Activated CD8-positive, alpha-beta memory T cell treated with anti-CD3 and anti-CD28 coated beads, Interleukin-2, amount 50 U/mL, for 24 hours (primary cell): Measurements from ENCODE around the gene NHERF2.
"Not testable (repeated sequence)": the region's sequence is repeated elsewhere in the genome, so short reads cannot be mapped to it uniquely, and the experiment has no call there.

Source experiments
- DNase-seq: peaks from one replicate; pipeline ENCODE4 v3.0.0-alpha.2; 2020; ENCODE audit errors: extremely low read depth

Gene NHERF2

DNA sequence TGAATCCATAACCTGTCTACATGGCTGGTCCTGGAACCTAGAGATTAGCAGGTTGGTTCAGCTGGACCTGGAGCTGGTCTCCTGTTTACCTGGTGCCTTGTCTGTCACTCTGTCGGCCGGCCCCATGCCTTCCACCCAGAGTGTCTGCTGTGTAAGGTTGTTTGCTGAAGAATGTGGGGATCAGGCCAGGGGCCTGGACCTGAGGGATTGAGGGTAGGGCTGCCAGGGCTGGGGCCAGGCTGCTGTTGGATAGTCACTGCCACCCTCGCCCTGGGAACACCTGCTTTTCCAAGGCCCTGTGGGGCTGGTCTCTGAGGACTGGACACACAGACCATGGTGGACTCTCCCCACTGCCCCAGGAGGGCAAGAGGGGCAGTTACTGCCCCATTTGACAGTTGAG is 1.4 kb downstream of the NHERF2 start:
- DNase-seq, result no peak

DNA sequence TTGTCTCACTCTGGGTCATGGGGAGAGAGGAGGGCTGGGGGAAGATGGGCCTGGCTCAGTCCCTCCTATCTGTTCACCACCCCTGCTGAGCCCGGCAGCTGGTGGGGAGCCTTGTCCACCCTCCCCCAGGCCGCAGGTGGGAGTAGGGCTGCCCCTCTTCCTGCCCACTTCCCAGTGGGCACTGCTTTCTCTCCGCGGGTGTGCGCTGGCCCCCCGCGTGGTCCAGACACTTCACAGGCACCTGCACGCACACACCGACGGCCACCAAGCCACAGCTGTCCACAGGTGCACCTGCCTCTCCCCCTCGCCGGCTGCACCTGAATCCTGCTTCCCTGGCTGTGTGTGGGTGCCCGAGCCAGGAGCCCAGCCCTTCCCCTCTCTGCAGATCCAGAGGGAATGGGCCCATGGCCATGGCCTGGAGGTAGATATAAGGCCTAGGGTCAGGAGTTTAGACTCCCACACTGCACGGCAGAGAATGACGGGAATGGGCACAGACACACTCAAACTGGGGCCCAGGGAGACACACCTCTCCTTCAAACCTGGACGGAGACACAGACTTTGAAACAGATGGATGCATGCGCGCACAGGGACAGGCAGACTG is 2.0 kb downstream of the NHERF2 start:
- no peak for DNase-seq

DNA sequence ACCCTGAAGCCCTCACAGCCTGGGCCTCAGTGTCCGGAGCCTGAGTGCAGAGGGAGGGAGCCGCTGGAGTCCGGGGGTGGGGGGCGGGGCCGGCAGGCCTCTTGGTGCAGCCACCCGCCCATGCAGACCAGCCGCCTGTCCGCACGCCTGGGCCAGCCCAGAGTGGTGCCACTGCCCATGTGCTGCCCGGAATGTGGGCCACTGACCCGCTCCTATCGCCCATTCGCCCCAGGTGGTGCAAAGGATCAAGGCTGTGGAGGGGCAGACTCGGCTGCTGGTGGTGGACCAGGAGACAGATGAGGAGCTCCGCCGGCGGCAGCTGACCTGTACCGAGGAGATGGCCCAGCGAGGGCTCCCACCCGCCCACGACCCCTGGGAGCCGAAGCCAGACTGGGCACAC is 2.6 kb downstream of the NHERF2 start:
- no peak for DNase-seq

DNA sequence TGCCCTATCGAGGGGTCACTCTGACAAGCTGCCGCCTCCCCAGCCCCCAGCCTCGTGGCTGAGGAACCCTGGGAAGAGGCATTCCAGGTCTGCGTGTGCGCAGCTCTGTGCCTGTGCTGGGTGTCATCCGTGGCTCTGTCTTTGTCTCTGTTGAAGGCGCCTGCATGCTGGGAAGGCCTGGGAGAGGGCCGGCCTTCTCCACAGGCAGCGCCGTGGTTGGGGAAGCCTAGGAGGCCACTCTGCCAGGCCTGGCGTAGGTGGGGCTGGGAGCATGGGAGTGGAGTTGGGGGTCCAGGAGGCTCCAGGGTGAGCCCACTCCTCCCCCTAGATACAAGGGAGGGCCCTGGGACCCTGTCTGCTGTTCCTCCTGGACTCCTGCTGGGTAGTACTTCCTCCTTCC is 3.3 kb downstream of the NHERF2 start:
- DNase-seq, result no peak

DNA sequence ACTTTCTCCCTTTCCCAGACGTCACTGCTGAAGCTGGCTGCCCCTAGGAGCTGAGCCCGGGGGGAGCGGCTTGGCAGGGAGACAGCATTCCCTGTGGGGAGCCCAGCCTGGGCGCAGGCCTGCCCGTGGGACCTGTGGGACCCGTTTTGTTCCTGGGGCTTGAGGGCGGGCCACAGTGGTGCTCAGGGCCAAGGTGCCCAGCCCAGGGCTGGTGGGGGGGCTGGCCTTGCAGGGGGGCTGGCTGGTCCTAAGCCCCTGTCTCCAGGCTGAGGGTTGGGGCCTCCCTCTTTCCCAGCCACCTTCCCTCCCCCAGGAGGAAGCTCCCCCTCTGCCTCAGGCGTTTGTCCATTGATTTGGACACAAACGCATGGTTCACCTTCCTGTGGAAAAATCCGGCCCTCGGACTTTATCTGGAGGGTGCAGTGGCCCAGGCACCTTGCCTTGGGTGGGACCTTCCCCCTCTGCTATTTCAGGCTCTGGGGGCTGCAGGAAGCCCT is 4.4 kb downstream of the NHERF2 start:
- DNase-seq, result no peak

DNA sequence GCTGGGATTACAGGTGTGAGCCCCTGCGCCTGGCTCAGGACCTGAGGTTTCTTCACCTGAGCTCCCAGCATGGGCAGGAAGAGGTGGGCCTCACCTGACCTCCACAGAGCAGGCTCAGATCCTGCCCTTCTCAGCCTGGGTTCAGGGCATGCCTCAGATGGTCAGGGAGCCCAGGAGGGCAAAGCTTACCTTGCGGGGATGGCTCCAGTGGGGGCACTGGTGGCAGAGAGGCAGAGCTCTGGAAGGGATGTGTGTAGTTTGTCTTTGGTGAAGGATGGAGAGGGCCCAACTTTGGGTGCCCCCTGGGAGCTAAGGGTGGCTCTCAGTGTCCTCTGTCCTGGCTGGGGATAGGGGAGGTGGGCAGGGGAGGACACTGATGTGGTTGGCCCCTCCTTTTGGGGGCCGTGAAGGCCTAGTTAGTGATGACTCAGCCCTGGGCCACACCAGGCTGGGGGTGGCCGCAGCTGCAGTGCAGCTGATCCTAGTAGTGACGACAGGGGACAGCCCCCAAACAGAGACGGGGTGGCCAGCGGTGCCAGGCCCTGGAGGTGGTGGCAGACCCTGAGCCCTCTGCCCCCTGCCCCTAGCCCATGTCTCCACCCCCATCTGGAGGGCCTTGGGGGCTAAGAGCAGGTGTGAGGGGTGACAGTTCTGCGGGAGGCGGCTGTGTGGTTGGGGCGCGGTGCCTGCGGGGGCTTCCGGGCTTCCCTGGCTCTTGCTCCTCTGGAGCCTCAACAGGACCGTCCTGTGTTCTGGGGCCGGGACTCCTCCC is 5.8 kb downstream of the NHERF2 start:
- no peak for DNase-seq

DNA sequence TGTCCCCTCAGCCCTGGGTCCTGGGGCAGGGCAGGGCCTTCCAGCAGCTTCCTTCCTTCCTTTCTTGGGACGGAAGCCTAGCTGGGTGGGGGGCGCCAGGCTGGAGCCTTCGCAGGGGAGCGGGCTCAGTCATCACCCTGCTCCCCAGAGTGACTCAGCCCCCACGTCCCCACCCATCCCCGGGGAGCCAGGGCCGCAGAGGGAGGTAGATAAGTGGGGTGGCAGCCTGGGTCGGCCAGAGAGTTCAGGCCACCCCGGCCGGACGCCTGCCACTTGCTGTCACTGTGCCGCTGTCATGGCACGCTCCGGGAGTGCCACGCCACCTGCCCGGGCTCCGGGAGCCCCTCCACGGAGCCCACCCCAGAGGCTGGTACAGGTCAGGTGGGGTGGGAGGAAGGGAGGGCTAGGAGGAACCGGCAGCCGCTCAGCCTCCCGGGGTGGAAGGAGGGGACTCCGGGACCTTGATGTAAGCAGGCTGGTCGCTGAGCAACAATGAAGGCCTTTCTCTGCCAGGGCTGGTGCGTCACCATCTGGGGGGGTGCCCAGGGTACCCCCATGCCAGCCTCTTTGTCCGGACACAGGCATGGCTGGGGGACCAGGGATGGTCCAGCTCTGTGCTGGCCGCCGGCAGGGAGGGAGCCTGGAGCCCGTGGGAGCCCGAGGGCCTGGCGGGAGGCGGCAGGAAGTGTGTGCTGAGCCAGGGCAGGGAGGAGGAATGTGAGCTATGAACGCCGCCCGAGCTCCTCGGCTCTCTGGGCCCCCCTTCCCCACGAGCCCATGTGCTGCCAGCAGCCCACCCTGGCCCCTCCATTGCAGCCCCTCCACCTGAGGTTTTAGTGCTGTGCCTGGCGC is 6.6 kb downstream of the NHERF2 start:
- no peak for DNase-seq

DNA sequence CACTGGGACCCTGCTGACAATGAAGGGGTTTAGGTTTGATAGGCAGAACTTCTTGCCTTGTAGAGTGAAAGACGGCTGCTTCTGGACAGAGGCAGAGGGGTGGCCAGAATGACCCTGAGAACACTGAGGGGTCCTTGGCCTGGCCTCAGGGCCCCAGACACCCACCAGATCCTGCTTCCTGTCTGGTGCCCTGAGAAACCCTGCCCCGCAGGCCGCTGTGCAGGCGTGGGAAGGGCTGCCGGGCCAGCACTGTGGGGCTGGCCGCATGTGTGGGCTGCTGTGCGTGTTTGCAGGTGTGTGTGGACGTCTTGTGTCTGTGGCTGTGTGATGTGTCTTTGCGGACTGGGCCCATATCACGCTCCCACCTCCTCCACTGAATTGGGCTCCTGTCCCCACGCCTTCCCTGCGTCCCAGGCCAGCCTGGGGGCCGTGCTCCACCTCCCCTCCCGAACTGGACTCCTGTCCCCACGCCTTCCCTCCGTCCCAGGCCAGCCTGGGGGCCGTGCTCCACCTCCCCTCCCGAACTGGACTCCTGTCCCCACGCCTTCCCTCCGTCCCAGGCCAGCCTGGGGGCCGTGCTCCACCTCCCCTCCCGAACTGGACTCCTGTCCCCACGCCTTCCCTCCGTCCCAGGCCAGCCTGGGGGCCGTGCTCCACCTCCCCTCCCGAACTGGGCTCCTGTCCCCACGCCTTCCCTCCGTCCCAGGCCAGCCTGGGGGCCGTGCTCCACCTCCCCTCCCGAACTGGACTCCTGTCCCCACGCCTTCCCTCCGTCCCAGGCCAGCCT is 7.4 kb downstream of the NHERF2 start:
- DNase-seq, result not testable (repeated sequence)

DNA sequence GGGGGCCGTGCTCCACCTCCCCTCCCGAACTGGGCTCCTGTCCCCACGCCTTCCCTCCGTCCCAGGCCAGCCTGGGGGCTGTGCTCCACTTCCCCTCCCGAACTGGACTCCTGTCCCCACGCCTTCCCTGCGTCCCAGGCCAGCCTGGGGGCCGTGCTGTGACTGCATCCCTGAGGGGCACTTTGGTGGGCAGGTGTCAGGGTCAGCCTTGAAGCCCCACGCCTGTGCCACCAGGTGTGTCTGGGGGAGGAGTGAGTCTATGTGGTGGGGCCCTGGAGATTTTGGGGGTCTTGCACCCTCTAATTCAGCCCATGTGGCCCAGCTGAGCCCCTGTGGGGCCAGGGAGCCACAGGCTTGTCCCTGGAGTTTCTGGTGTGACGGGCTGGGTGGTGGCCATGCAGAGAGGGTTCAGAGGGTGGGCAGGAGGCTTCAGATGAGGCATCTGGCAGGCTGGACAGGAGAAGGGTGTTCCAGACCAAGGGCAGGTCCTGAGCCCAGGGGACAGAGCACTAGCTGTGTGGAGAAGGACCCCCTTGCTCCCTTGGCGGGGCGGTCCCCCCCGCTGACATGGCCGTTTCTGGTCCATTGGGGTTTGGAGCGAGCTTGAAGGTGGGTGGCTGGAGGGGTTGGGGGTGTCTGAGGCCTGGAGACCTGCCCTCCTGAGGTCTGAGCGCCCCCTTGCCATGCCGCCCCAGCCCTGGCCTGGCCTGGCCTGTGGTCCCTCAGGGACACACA is 8.2 kb downstream of the NHERF2 start:
- no peak for DNase-seq

DNA sequence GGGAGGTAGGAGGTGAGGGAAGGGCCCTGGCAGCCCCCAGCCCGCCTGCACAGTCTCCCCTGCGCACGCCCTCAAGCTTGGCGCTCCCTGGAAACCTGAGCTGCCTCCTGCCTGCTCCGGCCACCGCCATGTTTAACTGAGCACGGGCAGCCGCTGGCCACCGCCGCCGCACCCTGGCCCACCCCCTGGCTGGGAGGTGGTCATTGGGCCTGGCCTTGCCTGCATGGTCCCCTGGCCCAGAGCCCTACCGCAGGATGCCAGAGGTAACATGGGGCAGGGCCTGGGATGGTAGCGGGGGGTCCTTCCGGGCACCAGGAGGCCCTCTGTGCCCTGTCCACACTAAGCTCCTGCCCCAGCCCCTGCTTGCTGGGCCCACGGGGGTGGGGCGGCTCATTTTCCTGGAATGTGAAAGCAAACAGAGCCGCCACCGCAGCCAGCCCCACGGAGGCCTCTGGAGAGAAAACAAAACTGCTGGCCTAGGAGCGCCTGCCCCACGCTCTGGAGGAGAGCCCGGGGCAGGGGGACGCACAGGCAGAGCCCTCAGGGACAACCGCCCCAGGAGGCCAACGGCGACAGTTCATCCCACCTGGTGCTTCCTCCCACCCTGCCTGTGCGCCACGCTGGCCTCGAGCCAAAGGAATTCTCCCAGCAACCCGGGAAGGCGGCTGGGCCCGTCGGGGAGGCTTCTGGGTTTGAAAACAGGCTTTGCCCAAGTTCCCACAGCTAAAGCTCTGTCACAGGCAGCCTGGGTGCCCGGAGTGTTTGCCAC is 8.9 kb downstream of the NHERF2 start:
- DNase-seq, result no peak

DNA sequence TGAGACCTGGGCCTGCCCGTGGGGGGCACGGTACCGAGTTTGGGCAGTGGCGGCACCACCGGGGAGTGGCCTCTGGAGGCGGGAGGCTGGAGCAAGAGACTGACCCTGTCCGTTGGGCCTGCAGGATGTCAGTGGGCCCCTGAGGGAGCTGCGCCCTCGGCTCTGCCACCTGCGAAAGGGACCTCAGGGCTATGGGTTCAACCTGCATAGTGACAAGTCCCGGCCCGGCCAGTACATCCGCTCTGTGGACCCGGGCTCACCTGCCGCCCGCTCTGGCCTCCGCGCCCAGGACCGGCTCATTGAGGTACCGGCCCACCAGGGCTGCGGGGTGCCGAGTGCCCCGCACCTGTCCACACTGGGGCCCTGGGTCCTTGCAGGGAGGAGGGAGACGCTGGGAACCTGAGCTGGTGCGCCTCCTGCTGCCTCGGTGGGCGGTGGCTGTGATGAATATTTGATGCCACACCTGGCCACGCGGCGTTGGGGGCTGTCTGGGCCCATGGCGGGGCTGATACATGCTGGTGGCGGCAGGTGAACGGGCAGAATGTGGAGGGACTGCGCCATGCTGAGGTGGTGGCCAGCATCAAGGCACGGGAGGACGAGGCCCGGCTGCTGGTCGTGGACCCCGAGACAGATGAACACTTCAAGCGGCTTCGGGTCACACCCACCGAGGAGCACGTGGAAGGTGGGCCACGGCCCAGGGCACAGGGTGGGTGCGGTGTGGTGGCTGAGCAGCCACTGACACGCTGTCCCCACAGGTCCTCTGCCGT is 9.7 kb downstream of the NHERF2 start:
- no peak for DNase-seq

DNA sequence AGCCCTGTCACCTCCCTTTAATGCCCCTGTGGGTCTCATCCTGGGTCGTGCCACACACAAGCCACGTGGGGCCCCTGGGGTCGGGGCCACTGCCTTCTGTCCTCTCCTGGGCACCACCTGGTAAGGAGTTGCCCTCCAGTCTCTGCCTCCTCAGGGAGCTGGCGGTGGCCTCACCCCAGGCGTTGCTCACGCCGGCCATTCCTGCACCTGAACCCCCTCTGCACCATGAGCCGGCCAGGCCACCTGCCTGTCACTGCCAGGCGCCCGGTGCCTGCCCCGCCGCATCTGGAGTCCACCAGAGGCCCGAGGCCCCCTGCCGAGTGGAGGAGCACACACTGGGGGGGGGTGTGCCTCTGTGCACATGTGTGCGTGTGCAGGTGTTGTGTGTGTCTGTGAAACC is 10.4 kb downstream of the NHERF2 start:
- no peak for DNase-seq

DNA sequence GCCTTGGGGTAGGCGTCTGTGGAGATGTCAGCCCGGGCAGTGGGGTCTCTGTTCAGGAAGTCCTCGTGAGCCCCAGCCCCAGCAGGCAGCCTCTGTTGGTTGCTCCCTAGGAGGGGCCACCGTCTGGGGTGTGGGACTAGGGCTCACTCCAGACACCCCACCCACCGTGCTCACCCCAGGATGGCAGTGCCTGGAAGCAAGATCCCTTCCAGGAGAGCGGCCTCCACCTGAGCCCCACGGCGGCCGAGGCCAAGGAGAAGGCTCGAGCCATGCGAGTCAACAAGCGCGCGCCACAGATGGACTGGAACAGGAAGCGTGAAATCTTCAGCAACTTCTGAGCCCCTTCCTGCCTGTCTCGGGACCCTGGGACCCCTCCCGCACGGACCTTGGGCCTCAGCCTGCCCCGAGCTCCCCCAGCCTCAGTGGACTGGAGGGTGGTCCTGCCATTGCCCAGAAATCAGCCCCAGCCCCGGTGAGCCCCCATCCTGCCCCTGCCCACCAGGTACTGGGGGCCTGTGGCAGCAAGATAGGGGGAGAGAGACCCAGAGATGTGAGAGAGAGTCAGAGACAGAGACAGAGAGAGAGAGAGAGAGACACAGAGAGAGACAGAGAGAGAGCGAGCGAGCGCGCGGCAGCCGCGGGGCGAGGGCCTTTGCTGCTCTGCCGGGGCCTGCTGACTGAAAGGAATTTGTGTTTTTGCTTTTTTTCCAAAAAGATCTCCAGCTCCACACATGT is 11.1 kb downstream of the NHERF2 start:
- DNase-seq, result no peak

DNA sequence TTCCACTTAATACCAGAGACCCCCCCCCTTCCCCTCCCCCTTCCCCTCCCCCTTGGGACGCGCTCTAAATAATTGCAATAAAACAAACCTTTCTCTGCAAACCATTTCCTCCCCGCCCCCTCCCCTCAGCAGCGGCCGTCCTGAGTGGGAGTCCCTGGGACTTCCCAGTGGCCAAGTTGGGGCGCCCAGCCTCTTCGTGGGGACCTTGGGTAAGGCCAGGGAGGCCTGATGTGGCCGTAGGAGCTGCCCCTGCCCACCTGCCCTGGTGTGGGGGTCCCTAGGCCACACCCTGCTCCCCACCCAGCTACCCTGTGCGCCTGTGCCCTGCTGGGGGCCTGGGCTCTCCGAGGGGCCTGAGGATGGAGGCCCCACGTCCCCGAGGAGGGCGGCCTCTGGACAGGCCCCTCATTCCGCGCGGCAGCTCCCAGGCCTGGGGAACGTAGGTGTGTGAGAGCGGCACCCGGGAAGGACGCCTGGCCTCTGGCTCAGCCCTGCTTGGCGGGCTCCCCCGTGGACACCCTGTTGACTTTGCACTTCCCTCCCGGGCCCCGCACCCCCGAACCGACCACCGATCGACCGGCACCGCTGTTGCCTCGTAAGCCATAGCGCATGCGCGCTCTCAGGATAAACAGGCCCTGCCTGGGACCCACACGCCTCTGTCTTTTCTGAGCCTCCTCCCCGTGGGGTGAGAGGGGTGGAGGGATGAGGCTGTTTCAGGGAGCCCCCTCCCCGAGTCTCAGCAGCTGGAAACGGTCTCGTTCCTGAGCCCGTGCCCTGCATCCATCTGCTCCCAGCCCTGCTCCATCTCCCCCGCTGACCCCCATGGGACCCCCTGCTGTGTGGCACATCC is 11.9 kb downstream of the NHERF2 start:
- DNase-seq, result no peak

DNA sequence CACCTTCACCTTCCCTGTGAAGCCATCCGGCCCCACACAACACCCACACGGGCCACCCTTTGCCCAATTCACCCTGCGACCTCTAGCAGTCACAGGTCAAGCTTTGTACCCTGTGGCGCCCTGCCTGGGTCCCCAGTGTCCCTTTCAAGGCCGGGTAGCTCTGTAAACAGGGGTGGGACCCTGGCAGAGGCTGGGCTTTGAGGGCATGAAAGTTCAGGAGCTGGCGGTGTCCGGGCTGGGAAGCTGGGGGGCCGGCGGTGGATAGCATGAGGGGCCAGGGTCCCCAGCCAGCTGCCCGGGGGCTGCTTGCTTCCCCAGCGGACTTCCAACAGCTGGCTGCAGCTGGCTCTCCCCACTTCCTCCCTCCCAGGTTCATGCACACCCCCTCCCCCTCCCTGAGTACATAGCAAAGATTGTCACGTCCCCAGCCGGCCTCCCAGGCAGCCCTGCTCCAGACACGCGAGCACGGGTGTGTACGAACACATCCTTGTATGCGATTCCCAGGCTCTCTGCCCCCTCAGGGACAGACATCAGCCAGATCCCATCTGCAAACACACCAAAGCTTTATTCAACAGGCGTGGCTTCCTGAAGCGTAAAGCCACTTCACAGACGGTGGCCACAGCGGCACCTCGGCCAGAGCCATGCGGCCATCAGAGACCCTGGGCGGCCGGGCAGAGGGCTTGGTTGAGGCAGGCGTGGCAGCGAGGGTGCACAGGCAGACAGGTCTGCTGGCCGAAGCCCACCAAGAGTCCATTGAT is 12.8 kb downstream of the NHERF2 start:
- DNase-seq, result no peak

DNA sequence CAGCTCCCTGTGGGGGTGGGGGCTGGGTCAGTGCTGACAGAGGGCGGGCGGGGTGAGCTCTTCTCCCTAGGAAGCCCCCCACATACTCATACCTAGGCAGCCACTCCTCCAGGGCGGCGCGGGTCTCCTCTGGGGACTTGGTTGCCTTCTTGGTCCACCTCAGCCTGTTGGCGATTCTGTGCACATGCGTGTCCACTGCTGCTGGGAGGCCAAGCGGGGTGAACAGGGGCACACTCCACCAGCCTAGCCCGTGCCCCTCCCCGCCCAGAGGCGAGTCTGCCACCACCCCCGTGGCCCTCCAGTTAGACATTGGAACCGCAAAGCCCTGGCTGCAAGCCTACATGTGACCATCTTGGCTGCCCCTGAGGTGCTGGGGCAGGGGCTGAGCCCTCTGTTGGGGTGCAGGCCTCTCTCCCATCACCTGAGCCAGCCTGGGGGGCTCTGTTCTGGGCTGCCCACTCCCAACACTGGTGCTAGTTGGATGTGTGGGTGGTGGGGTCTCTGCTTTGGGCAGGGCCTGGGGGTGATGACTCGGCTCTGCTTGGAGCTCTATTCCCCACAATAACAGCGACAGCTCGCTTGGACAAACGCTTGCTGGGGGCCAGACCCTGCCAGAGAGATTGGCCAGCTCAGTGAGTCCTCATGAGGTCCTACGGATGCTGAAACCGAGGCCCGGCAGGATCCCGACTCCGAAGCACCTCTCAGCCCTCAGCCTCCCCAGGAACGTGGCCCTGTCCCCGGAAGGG is 13.5 kb downstream of the NHERF2 start:
- no peak for DNase-seq
